T47D (cell line): Measurements from ENCODE around the gene MYH10.

Source experiments
- DNase-seq, 2 experiments: peaks; one replicate each; pipeline versions ENCODE4 v3.0.0 to v3.0.0-alpha.2; 2011 to 2012; ENCODE audit warnings: low read depth in 1 of 2, low spot score in 1 of 2
- JUND ChIP-seq: IDR thresholded peaks from 2 replicates; pipeline ENCODE4 v1.6.1; 2012; ENCODE audit warnings: low read depth
- in situ Hi-C: cut with HindIII; loops from 2 replicates; pipeline ENCODE4 v1.10.0; 2016; ENCODE audit warnings: low sequenced_read_pairs, low pct_unique_long_range_greater_than_20kb

The MYH10 gene

DNA sequence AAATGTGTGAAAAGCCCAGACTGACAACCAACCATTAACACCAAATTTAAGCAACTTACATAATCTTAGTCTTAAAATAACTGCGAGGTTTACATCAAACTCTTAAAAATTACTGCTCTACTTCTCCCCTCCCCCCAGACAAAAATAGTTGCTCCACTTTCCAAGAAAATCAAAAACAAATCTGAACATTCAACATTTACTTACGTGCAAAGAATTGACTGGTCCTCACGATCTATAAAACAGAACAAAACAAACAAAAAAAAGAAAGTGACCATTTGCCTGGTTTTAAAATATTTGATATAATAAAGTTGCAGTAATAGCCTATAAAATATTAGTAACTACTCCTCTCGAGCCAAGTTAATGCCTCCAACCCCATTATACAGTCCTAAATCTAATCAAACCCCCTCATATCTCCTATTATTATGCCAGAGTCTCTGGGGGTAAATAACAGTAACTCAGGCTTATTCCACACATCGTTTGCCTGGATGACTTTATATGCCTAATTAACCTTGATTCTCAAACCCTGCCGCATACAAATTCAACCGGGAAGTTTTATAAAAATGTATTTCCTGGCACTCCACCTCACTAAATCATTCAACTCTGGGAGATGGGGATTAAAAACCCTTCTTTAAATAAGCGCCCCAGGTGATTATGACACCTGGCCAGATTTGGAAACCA, 41.5 kb downstream of the MYH10 start:
- TF ChIP-seq JUND, result no peak
- DNase-seq, result no peak
- in situ Hi-C loops, result no loop called here

- no peak for DNase-seq
- TF ChIP-seq JUND, result no peak
- in situ Hi-C loops, result no loop called here
Observed at GRCh38 chr17:8586766-8587165, 43.8 kb downstream of the MYH10 start.

DNA sequence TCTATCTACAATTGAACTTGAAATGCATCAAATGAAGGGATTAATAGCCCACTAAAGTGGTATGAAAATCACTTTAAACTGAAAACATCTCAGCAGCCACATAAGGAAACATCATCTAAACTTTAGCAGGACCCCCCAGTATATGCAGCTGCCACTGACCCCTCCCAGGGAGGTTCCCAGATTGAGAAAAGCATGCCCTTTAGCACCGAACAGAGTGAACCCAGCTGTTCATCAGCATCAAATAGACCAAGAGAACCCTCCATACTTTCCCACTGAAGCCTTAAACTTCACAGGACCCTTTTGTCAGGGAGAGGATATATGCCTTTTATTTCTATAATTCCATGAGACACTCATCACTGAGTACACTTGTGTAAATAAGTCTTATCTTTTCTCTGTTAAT, 44.6 kb downstream of the MYH10 start:
- DNase-seq, result no peak
- no peak for TF ChIP-seq JUND
- in situ Hi-C loops, result no loop called here

DNA sequence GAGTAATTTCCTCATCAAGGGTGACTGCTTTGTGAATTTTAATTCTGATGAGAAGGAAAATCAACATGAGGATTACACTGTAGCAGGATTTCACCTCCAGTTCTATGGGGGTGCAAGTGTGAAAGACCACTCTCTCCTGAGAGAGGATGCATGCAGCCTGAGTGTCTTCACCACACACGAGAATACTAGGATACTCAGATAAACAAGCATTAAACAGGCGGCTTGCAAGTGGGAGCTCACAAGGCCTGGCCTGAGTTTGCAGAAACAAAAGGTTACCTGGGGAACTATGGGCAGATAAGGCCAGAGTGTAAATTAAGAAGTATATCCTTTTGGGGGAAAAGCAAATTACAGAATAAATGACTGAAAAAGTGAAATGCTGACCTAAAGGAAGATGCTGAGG, 46.6 kb downstream of the MYH10 start:
- TF ChIP-seq JUND, result no peak
- in situ Hi-C loops, result no loop called here
- no peak for DNase-seq

- no peak for DNase-seq
- in situ Hi-C loops, result no loop called here
- no peak for TF ChIP-seq JUND
Observed at GRCh38 chr17:8580952-8581658, 49.4 kb downstream of the MYH10 start.

DNA sequence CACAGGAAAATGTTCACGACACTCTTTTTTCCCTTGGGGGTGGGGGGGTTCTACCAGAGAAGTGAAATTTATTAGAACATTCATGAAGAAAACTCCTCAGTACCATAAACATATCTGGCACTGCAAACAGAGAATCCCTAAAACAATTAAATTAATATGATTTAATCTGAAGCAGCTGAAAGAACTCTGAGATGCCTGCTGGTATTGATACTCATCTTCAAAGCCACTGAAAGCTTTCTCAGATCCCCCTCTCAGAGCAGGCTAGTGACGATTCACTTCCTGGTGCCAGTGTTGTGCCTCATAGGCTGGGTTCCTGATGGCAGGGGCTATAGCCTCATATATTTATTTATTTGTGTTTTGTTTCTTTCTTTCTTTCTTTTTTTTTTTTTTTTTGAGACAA, 52.7 kb downstream of the MYH10 start:
- no peak for DNase-seq
- no peak for TF ChIP-seq JUND
- in situ Hi-C loops, result no loop called here

GRCh38 chr17:8576559-8577294, 53.8 kb downstream of the MYH10 start:
- in situ Hi-C loops, result no loop called here
- DNase-seq, result no peak
- TF ChIP-seq JUND, result no peak

DNA sequence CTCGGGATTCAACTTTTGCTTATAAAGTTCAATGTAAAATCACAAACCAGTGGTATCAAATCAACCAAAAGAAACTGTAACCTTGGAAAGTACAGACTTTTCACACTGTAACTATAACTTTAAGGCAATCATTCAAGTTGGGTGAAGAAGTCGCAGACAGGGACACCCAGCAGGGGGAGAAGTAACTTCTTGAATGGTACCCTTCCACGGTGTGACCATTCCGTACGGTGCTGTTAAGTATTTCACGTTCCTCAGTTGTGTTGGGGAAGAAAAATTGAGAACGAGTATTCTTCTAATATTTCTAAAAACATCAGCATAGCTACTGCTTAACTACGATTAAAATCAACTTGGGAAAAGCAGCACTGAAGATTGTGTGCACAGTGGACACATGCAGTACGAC, 55.8 kb downstream of the MYH10 start:
- DNase-seq, result peak in 1 of 2 experiments; percentile 27
- TF ChIP-seq JUND, result no peak
- in situ Hi-C loops, result no loop called here

GRCh38 chr17:8572764-8573163, 57.8 kb downstream of the MYH10 start:
- in situ Hi-C loops, result no loop called here
- DNase-seq, result peak in 1 of 2 experiments; percentile 6
- no peak for TF ChIP-seq JUND

- no peak for TF ChIP-seq JUND
- DNase-seq, result no peak
- in situ Hi-C loops, result no loop called here
Observed at GRCh38 chr17:8563981-8564602, 66.4 kb downstream of the MYH10 start.

DNA sequence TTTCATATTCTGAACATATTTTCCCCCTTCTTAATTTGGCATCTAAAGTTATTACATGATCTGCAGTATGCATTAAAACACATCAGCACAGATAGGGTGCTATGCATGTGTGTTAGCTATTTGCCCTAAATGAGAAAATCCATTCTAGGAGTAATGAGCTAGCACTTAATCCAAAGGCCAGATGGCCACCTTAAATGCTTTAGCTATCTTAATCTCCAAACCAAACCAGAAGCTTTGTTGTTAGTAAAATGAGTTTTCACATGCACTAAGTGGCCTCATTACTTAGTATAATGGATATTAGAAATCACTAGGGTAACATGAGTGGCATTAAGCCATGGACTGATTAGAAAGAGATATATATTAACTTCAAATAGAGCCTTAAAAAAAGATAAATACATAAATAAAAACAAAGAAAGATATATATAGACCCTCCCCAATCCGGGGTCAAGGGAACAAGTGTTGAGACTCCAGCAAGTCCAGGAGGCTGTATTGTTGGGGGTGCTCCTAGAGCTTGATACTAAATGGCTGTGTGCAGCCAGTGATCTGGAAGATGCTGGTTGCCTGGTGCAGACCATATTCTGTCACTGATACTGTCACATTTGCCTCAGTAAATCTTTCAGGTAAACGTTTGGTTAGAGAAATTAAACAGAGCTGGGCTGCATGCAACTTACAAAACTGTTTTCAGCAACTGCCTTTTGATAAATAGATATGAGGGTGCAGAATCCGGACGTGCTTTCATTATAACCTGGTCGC, 67.3 kb downstream of the MYH10 start:
- TF ChIP-seq JUND, result no peak
- in situ Hi-C loops, result no loop called here
- DNase-seq, result no peak

GRCh38 chr17:8558144-8558543, 72.4 kb downstream of the MYH10 start:
- in situ Hi-C loops, result no loop called here
- TF ChIP-seq JUND, result no peak
- DNase-seq, result no peak
